B cell (primary cell): ENCODE data around the gene TSPAN2.

Experiments
- CTCF ChIP-seq: fragments of 200-600 bp; IDR thresholded peaks from one replicate; pipeline ENCODE4 v1.8.0; 2022; ENCODE audit warnings: antibody characterized with exemption, mild to moderate bottlenecking
- EZH2 ChIP-seq: IDR thresholded peaks from 2 replicates; pipeline ENCODE4 v1.6.1; 2012; ENCODE audit warnings: borderline replicate concordance, low read depth, mild to moderate bottlenecking, moderate library complexity, low read length; ENCODE audit not compliant: insufficient read depth, poor library complexity, severe bottlenecking

- TF ChIP-seq CTCF: no peak
- no peak for TF ChIP-seq EZH2
These were observed 4.3 kb downstream of the TSPAN2 start for GRCh38 chr1:115084902-115085511.
